PC-3 (cell line): ENCODE results near the gene CTDSP2.

Source experiments
- CTCF ChIP-seq: fragments of 300-600 bp; sonication (generic); conservative IDR thresholded peaks from 2 replicates; pipeline ENCODE4 v1.5.1; 2017; ENCODE audit warnings: antibody characterized with exemption, low read depth, mild to moderate bottlenecking, low read length
- EZH2 ChIP-seq: fragments of 300-600 bp; sonication (generic); IDR thresholded peaks from one replicate; pipeline ENCODE4 v1.6.1; 2017; ENCODE audit warnings: antibody characterized with exemption, mild to moderate bottlenecking, low read length; ENCODE audit not compliant: unreplicated experiment
- EZH2phosphoT487 ChIP-seq: fragments of 300-600 bp; sonication (generic); IDR thresholded peaks from 2 replicates; pipeline ENCODE4 v1.6.1; 2018; ENCODE audit warnings: mild to moderate bottlenecking, antibody characterized with exemption, low read length, borderline replicate concordance

GRCh38 chr12:57836442-57837375 lies 9.8 kb downstream of the CTDSP2 start:
- TF ChIP-seq CTCF (no peak), EZH2 (no peak), EZH2phosphoT487 (no peak)
